Stomach (tissue), 9 donors: Measurements from ENCODE around the gene USP48. TPM values are rescaled to one million over a fixed set of nuclear protein-coding genes. Genes with fewer than 3 reads are reported as not detected.
"Not testable (repeated sequence)": the region's sequence is repeated elsewhere in the genome, so short reads cannot be mapped to it uniquely, and the experiment has no call there.

Experiments
- DNase-seq, 2 donors: peaks; one replicate each; pipeline versions ENCODE4 v3.0.0 to v3.0.0-alpha.2; 2013 to 2019
- H3K27ac ChIP-seq, 5 donors: fragments of 200-600 bp in 4 of 5; sonication (generic) in 4 of 5; one replicate each; pipeline ENCODE4 v1.5.1; 2013 to 2019; ENCODE audit warnings: mild to moderate bottlenecking in 1 of 5, moderate library complexity in 1 of 5
- H3K27me3 ChIP-seq, 3 donors: fragments of 200-600 bp; sonication (generic); one replicate each; pipeline ENCODE4 v1.5.1; 2017 to 2019; ENCODE audit warnings: mixed run types in 1 of 3
- H3K36me3 ChIP-seq, 4 donors: fragments of 200-600 bp; sonication (generic); 1 replicate in 3 of 4; 2 replicates in 1 of 4; pipeline ENCODE4 v1.5.1; 2016 to 2019
- H3K4me1 ChIP-seq, 4 donors: fragments of 200-600 bp; sonication (generic); one replicate each; pipeline ENCODE4 v1.5.1; 2016 to 2019
- H3K4me3 ChIP-seq, 4 donors: fragments of 200-600 bp; sonication (generic) in 3 of 4; one replicate each; pipeline ENCODE4 v1.5.1; 2016 to 2019; ENCODE audit warnings: mild to moderate bottlenecking in 1 of 4
- H3K9me3 ChIP-seq, 4 donors: fragments of 200-600 bp; sonication (generic); one replicate each; pipeline ENCODE4 v1.5.1; 2016 to 2019
- CTCF ChIP-seq, 7 experiments: fragments of 450-650 bp in 4 of 7; fragments of 200-600 bp in 3 of 7; sonication (generic) in 3 of 7; IDR thresholded peaks; one replicate each; pipeline ENCODE4 v1.5.1; 2016 to 2019; ENCODE audit warnings: antibody characterized with exemption in 7 of 7, control low read depth in 2 of 7, mild to moderate bottlenecking in 1 of 7
- EP300 ChIP-seq: sonication (generic); formaldehyde crosslinking; IDR thresholded peaks from one replicate; pipeline ENCODE4 v1.6.1; 2017; ENCODE audit warnings: antibody characterized with exemption
- POLR2A ChIP-seq, 4 donors: fragments of 450-650 bp; IDR thresholded peaks; one replicate each; pipeline ENCODE4 v1.6.1; 2016; ENCODE audit warnings: antibody characterized with exemption in 4 of 4, control low read depth in 2 of 4, mild to moderate bottlenecking in 1 of 4, moderate library complexity in 1 of 4
- POLR2AphosphoS5 ChIP-seq, 3 donors: sonication (generic); formaldehyde crosslinking; IDR thresholded peaks; one replicate each; pipeline ENCODE4 v1.6.1; 2016; ENCODE audit warnings: antibody characterized with exemption in 3 of 3
- WGBS, 5 donors: extraction: QIAGEN DNeasy Blood & Tissue Kit in 3 of 5; methylation state at CpG; one replicate each; pipeline versions ENCODE4 v1.1.5 to v1.1.7; 2013 to 2018; 5-methylcytosine and 5-hydroxymethylcytosine counted together
- intact Hi-C: fragments of 100-400 bp; cut with DNase I; formaldehyde crosslinking; loops from one replicate; pipeline ENCODE4 v1.15.1; 2023; ENCODE audit warnings: low total_unique reads
- polyA plus RNA-seq, 3 donors: library from polyadenylated mRNA; stranded (reverse); fragments of 200-250 nt; gene quantifications; one replicate each; pipeline ENCODE4 v1.2.3, GENCODE V29; 2013
- total RNA-seq, 5 donors: library from RNA; depleted of rRNA; stranded (reverse); fragments of >200 nt; gene quantifications; one replicate each; pipeline versions ENCODE4 v1.1.0 to v1.2.3, GENCODE V29; 2014 to 2016
- donor health status: healthy with polysubstance abuse.
- donor health status: Bipolar disorder and iron deficiency.
- donor health status: healthy.

USP48 gene
- total and polyA plus RNA-seq, 8 donors: 12.7 to 144 (median 78.7) TPM

- no peak for DNase-seq
- Histone ChIP-seq H3K36me3 (no peaks in the 10 kb centered on the region), H3K9me3 (no peaks in the 10 kb centered on the region), H3K27me3 (no peaks in the 10 kb centered on the region), H3K4me3 (no peak overlapping the region), H3K27ac (peak overlapping the region in 2 of 5 donors; percentile 73 to 76), H3K4me1 (peaks cover 12 to 39% (median 17%) of the 10 kb centered on the region in 4 donors)
- no peak for TF ChIP-seq CTCF (IDR thresholded peaks at IDR 0.05)
- TF ChIP-seq POLR2AphosphoS5 (IDR thresholded peaks at IDR 0.05): no peak
- no peak for TF ChIP-seq POLR2A (IDR thresholded peaks at IDR 0.05)
- no peak for TF ChIP-seq EP300
- intact Hi-C loops: no loop called here
- WGBS, 5 donors: 63 to 75% (median 69%) methylated on average over 2 of the region's 2 CpGs
Measured at GRCh38 chr1:21786640-21787039, 3.7 kb upstream of the USP48 start.

- H3K27me3 ChIP-seq, intact Hi-C loops, H3K27ac ChIP-seq, H3K36me3 ChIP-seq, DNase-seq, H3K4me3 ChIP-seq, H3K9me3 ChIP-seq: not testable (repeated sequence)
- H3K4me1 ChIP-seq: peaks cover 21 to 43% (median 26%) of the 10 kb centered on the region in 4 donors
- 89 to 93% (median 91%) methylated on average over 9 of the region's 9 CpGs for WGBS, 5 donors
Measured at GRCh38 chr1:21785764-21786163, 2.8 kb upstream of the USP48 start.

- H3K27me3 ChIP-seq: no peaks in the 10 kb centered on the region
- H3K36me3 ChIP-seq: no peaks in the 10 kb centered on the region
- peak overlapping the region; percentile 96 to 100 (median 99) for H3K27ac ChIP-seq
- no peaks in the 10 kb centered on the region for H3K9me3 ChIP-seq
- WGBS, 5 donors: 33 to 44% (median 38%) methylated on average over 26 to 32 of the region's 32 CpGs
- peaks cover 34 to 57% (median 39%) of the 10 kb centered on the region in 4 donors for H3K4me1 ChIP-seq
- TF ChIP-seq EP300 (no peak), POLR2AphosphoS5 (IDR thresholded peaks at IDR 0.05) (peak in 1 of 3 donors; percentile 35)
- intact Hi-C loops: no loop called here
- DNase-seq: peak in 1 of 2 donors; percentile 97
- peak overlapping the region; percentile 78 to 100 (median 96) for H3K4me3 ChIP-seq
Measured at GRCh38 chr1:21783679-21784603, 992 bp upstream of the USP48 start.

GRCh38 chr1:21782349-21782867 is 541 bp downstream of the USP48 start:
- peaks cover 34 to 46% (median 39%) of the 10 kb centered on the region in 4 donors for H3K4me1 ChIP-seq
- intact Hi-C loops: no loop called here
- TF ChIP-seq CTCF (IDR thresholded peaks at IDR 0.05): no peak
- no peak for TF ChIP-seq POLR2A (IDR thresholded peaks at IDR 0.05)
- TF ChIP-seq EP300: no peak
- TF ChIP-seq POLR2AphosphoS5 (IDR thresholded peaks at IDR 0.05): no peak
- H3K4me3 ChIP-seq: peak overlapping the region; percentile 78 to 100 (median 96)
- no peaks in the 10 kb centered on the region for H3K36me3 ChIP-seq
- 0% methylated on average over 14 to 37 of the region's 37 CpGs for WGBS, 5 donors
- DNase-seq: peak; percentile 56 to 82
- H3K27me3 ChIP-seq: no peaks in the 10 kb centered on the region
- peak overlapping the region; percentile 96 to 100 (median 99) for H3K27ac ChIP-seq
- no peaks in the 10 kb centered on the region for H3K9me3 ChIP-seq

GRCh38 chr1:21781815-21782348 is 1.1 kb downstream of the USP48 start:
- TF ChIP-seq POLR2AphosphoS5 (IDR thresholded peaks at IDR 0.05): no peak
- no peak for TF ChIP-seq EP300
- no peak for TF ChIP-seq CTCF (IDR thresholded peaks at IDR 0.05)
- TF ChIP-seq POLR2A (IDR thresholded peaks at IDR 0.05): no peak
- intact Hi-C loops: no loop called here
- no peaks in the 10 kb centered on the region for H3K36me3 ChIP-seq
- peak overlapping the region; percentile 78 to 100 (median 96) for H3K4me3 ChIP-seq
- H3K4me1 ChIP-seq: peaks cover 34 to 49% (median 39%) of the 10 kb centered on the region in 4 donors
- 0 to 1% (median 1%) methylated on average over 17 of the region's 17 CpGs for WGBS, 5 donors
- H3K27ac ChIP-seq: peak overlapping the region; percentile 96 to 100 (median 99)
- H3K9me3 ChIP-seq: no peaks in the 10 kb centered on the region
- DNase-seq: peak in 1 of 2 donors; percentile 53
- H3K27me3 ChIP-seq: no peaks in the 10 kb centered on the region
